Urinary bladder (tissue), 4 donors: Measurements from ENCODE around the gene ACAD9. TPM values are rescaled to one million over a fixed set of nuclear protein-coding genes. Genes with fewer than 3 reads are reported as not detected.
"Not testable (repeated sequence)": the region's sequence is repeated elsewhere in the genome, so short reads cannot be mapped to it uniquely, and the experiment has no call there.

Experiments used
- DNase-seq: peaks from one replicate; pipeline ENCODE4 v3.0.0-alpha.2; 2015; ENCODE audit errors: extremely low spot score
- H3K27ac ChIP-seq: one replicate; pipeline ENCODE4 v1.5.1; 2013; ENCODE audit warnings: low read depth, mild to moderate bottlenecking, moderate library complexity
- H3K36me3 ChIP-seq: one replicate; pipeline ENCODE4 v1.6.1; 2013; ENCODE audit warnings: mild to moderate bottlenecking, moderate library complexity; ENCODE audit not compliant: insufficient read depth
- H3K4me1 ChIP-seq: one replicate; pipeline ENCODE4 v1.6.1; 2013; ENCODE audit warnings: mild to moderate bottlenecking, moderate library complexity; ENCODE audit not compliant: insufficient read depth
- H3K4me3 ChIP-seq: one replicate; pipeline ENCODE4 v1.5.1; 2013; ENCODE audit warnings: low read depth, low read length
- WGBS: extraction: QIAGEN DNeasy Blood & Tissue Kit; methylation state at CpG from one replicate; pipeline ENCODE4 v1.1.7; 2013; 5-methylcytosine and 5-hydroxymethylcytosine counted together
- polyA plus RNA-seq: library from polyadenylated mRNA; stranded (reverse); fragments of 200-250 nt; gene quantifications from one replicate; pipeline ENCODE4 v1.2.3, GENCODE V29; 2013
- total RNA-seq: library from RNA; depleted of rRNA; stranded (reverse); fragments of >200 nt; gene quantifications from one replicate; pipeline ENCODE4 v1.2.3, GENCODE V29; 2014
- donor health status: healthy with polysubstance abuse.
- donor health status: healthy.

ACAD9 gene
- total and polyA plus RNA-seq, 2 donors, result 26.4 to 33.1 TPM

GRCh38 chr3:128849911-128850455, 29.4 kb upstream of the ACAD9 start:
- H3K4me1 ChIP-seq, result no peaks in the 10 kb centered on the region
- 53% methylated on average over 11 of the region's 11 CpGs for WGBS
- no peak for DNase-seq

GRCh38 chr3:128850544-128850943, 28.9 kb upstream of the ACAD9 start:
- Histone ChIP-seq H3K4me3 (no peak overlapping the region), H3K36me3 (no peaks in the 10 kb centered on the region), H3K27ac (no peak overlapping the region), H3K4me1 (no peaks in the 10 kb centered on the region)
- DNase-seq, result no peak
- 92% methylated on average over 9 of the region's 9 CpGs for WGBS

More at GRCh38 chr3:128849911-128850455, 29.4 kb upstream of the ACAD9 start:
- H3K27ac ChIP-seq, result no peak overlapping the region
- no peaks in the 10 kb centered on the region for H3K36me3 ChIP-seq
- H3K4me3 ChIP-seq, result no peak overlapping the region

- H3K4me1 ChIP-seq, result no peaks in the 10 kb centered on the region
- 56% methylated on average over 4 of the region's 4 CpGs for WGBS
- no peak for DNase-seq
- no peak overlapping the region for H3K4me3 ChIP-seq
- H3K27ac ChIP-seq, result no peak overlapping the region
- no peaks in the 10 kb centered on the region for H3K36me3 ChIP-seq
Observed at GRCh38 chr3:128851601-128852000, 27.8 kb upstream of the ACAD9 start.

GRCh38 chr3:128853826-128854225, 25.6 kb upstream of the ACAD9 start:
- Histone ChIP-seq H3K27ac (no peak overlapping the region), H3K4me3 (no peak overlapping the region), H3K4me1 (no peaks in the 10 kb centered on the region), H3K36me3 (no peaks in the 10 kb centered on the region)
- DNase-seq, result no peak
- WGBS, result 95% methylated on average over 5 of the region's 5 CpGs

- no peak for DNase-seq
- no peak overlapping the region for H3K4me3 ChIP-seq
- no peaks in the 10 kb centered on the region for H3K4me1 ChIP-seq
- 75% methylated on average over 3 of the region's 3 CpGs for WGBS
- H3K27ac ChIP-seq, result no peak overlapping the region
- H3K36me3 ChIP-seq, result no peaks in the 10 kb centered on the region
Observed at GRCh38 chr3:128854475-128854874, 24.9 kb upstream of the ACAD9 start.

GRCh38 chr3:128855569-128855968, 23.9 kb upstream of the ACAD9 start:
- Histone ChIP-seq H3K4me1 (no peaks in the 10 kb centered on the region), H3K4me3 (no peak overlapping the region), H3K27ac (no peak overlapping the region), H3K36me3 (no peaks in the 10 kb centered on the region)
- 63% methylated on average over 4 of the region's 4 CpGs for WGBS
- DNase-seq, result no peak

- Histone ChIP-seq H3K27ac (no peak overlapping the region), H3K4me3 (no peak overlapping the region), H3K4me1 (no peaks in the 10 kb centered on the region), H3K36me3 (no peaks in the 10 kb centered on the region)
- DNase-seq, result no peak
- WGBS, result 90% methylated on average over 3 of the region's 3 CpGs
Observed at GRCh38 chr3:128858167-128858566, 21.3 kb upstream of the ACAD9 start.

- WGBS, result 91% methylated on average over 6 of the region's 6 CpGs
- no peak for DNase-seq
- H3K36me3 ChIP-seq, result no peaks in the 10 kb centered on the region
- H3K4me3 ChIP-seq, result no peak overlapping the region
- no peak overlapping the region for H3K27ac ChIP-seq
- no peaks in the 10 kb centered on the region for H3K4me1 ChIP-seq
Observed at GRCh38 chr3:128859630-128860029, 19.8 kb upstream of the ACAD9 start.

- Histone ChIP-seq H3K36me3 (no peaks in the 10 kb centered on the region), H3K4me3 (no peak overlapping the region), H3K4me1 (no peaks in the 10 kb centered on the region), H3K27ac (no peak overlapping the region)
- DNase-seq, result no peak
- WGBS, result 89% methylated on average over 6 of the region's 6 CpGs
Observed at GRCh38 chr3:128861491-128861890, 17.9 kb upstream of the ACAD9 start.

- Histone ChIP-seq H3K27ac (no peak overlapping the region), H3K36me3 (no peaks in the 10 kb centered on the region), H3K4me1 (no peaks in the 10 kb centered on the region), H3K4me3 (no peak overlapping the region)
- 63% methylated on average over 3 of the region's 3 CpGs for WGBS
- DNase-seq, result no peak
Observed at GRCh38 chr3:128863560-128863959, 15.9 kb upstream of the ACAD9 start.

- no peaks in the 10 kb centered on the region for H3K36me3 ChIP-seq
- H3K4me3 ChIP-seq, result no peak overlapping the region
- no peak overlapping the region for H3K27ac ChIP-seq
- DNase-seq, result no peak
- no peaks in the 10 kb centered on the region for H3K4me1 ChIP-seq
- 46% methylated on average over 11 of the region's 11 CpGs for WGBS
Observed at GRCh38 chr3:128864351-128864811, 15.0 kb upstream of the ACAD9 start.

GRCh38 chr3:128864849-128865804, 14.3 kb upstream of the ACAD9 start:
- H3K4me3 ChIP-seq, H3K4me1 ChIP-seq, H3K27ac ChIP-seq, H3K36me3 ChIP-seq: not testable (repeated sequence)
- 43% methylated on average over 21 of the region's 25 CpGs for WGBS
- DNase-seq, result peak; percentile 40

- H3K27ac ChIP-seq, result no peak overlapping the region
- no peak overlapping the region for H3K4me3 ChIP-seq
- WGBS, result 82% methylated on average over 4 of the region's 4 CpGs
- H3K36me3 ChIP-seq, result no peaks in the 10 kb centered on the region
- DNase-seq, result no peak
- no peaks in the 10 kb centered on the region for H3K4me1 ChIP-seq
Observed at GRCh38 chr3:128867200-128868125, 12.0 kb upstream of the ACAD9 start.
